HepG2 (cell line): ENCODE results near the gene FOXN3. TPM values are rescaled to one million over a fixed set of nuclear protein-coding genes. Genes with fewer than 3 reads are reported as not detected.

Source experiments
- ATAC-seq: fragments of 200-7000 bp; cut with Tn5 transposase; 3 replicates; pipeline ENCODE4 v1.9.1; 2020; ENCODE audit warnings: mild to moderate bottlenecking, moderate library complexity
- BruUV-seq: library from RNA; stranded (reverse); fragments of 400-500 nt; replicated peaks from 2 replicates; lab custom pipeline; 2021; lab: Mats Ljungman, UMichigan
- CTCF ChIA-PET: fragments of 300-600 bp; formaldehyde crosslinking; extraction: SDS; loops from one replicate; lab custom pipeline; 2021; ENCODE audit warnings: low total read pairs, inconsistent platforms, low intra/inter-chr PET ratio; lab: Yijun Ruan, JAX
- POLR2A ChIA-PET: fragments of 350-600 bp; sonication (Branson Sonifier 250); formaldehyde crosslinking; loops from one replicate; lab custom pipeline; 2020; ENCODE audit warnings: antibody characterized with exemption, inconsistent platforms; lab: Yijun Ruan, JAX
- DNase-seq: peaks from one replicate; pipeline ENCODE4 v3.0.0-alpha.2; 2015; ENCODE audit warnings: low spot score
- FAIRE-seq: peaks from 3 replicates; lab custom pipeline; 2011; peaks lifted over from hg19 to GRCh38; lab: Jason Lieb, UNC
- H2AFZ ChIP-seq: one replicate; pipeline ENCODE4 v1.6.1; 2011; ENCODE audit warnings: low read length, inconsistent platforms
- H3K27ac ChIP-seq: fragments of 300-600 bp; 3 replicates; pipeline ENCODE4 v1.8.0; 2011; ENCODE audit warnings: mixed run types, mild to moderate bottlenecking, mixed read lengths, low read length, inconsistent platforms; ENCODE audit not compliant: insufficient read depth; ENCODE audit errors: extremely low read length
- H3K27me3 ChIP-seq, 2 experiments: fragments of 200-600 bp in 1 of 2; 2 replicates in 1 of 2; 3 replicates in 1 of 2; pipeline versions ENCODE4 v1.6.0 to v1.8.0; 2011; ENCODE audit warnings: low read length in 2 of 2, mild to moderate bottlenecking in 2 of 2, moderate library complexity in 2 of 2, inconsistent platforms in 1 of 2; ENCODE audit not compliant: insufficient read depth in 2 of 2, control insufficient read depth in 1 of 2
- H3K36me3 ChIP-seq, 2 experiments: fragments of 200-600 bp in 1 of 2; replicated peaks in 1 of 2; 2 replicates in 1 of 2; 3 replicates in 1 of 2; pipeline versions ENCODE4 v1.5.1 to v1.8.0; 2011; ENCODE audit warnings: low read length in 2 of 2, inconsistent platforms in 1 of 2; ENCODE audit not compliant: insufficient read depth in 2 of 2, control insufficient read depth in 1 of 2
- H3K4me1 ChIP-seq: 2 replicates; pipeline ENCODE4 v1.5.1; 2012; ENCODE audit warnings: low read length, inconsistent platforms; ENCODE audit not compliant: insufficient read depth
- H3K4me2 ChIP-seq: 2 replicates; pipeline ENCODE4 v1.6.0; 2011; ENCODE audit warnings: low read depth, low read length, inconsistent platforms
- H3K4me3 ChIP-seq, 3 experiments: fragments of 200-600 bp in 1 of 3; sonication (generic), shearing (Covaris generic) in 1 of 3; replicated peaks in 1 of 3; 2 replicates each; pipeline ENCODE4 v1.5.1; 2011 to 2016; ENCODE audit warnings: low read length in 3 of 3, inconsistent platforms in 2 of 3, low read depth in 2 of 3, mild to moderate bottlenecking in 2 of 3, control low read depth in 1 of 3, mixed read lengths in 1 of 3; ENCODE audit not compliant: insufficient read depth in 1 of 3
- H3K79me2 ChIP-seq: one replicate; pipeline ENCODE4 v1.6.1; 2011; ENCODE audit warnings: low read length, inconsistent platforms; ENCODE audit not compliant: insufficient read depth
- H3K9ac ChIP-seq: 2 replicates; pipeline ENCODE4 v1.6.0; 2011; ENCODE audit warnings: mild to moderate bottlenecking, low read depth, low read length, inconsistent platforms; ENCODE audit not compliant: insufficient read depth
- H3K9me3 ChIP-seq: 2 replicates; pipeline ENCODE4 v1.5.1; 2012; ENCODE audit warnings: mild to moderate bottlenecking, low read length
- H4K20me1 ChIP-seq: 2 replicates; pipeline ENCODE4 v1.6.0; 2011; ENCODE audit warnings: inconsistent platforms, mild to moderate bottlenecking, low read length, moderate library complexity; ENCODE audit not compliant: insufficient read depth
- KAT8 ChIP-seq: IDR thresholded peaks from 2 replicates; pipeline ENCODE4 v1.6.1; 2016; ENCODE audit warnings: missing genetic modification reagents, missing compliant biosample characterization
- MED1 ChIP-seq: sonication (generic); formaldehyde crosslinking; IDR thresholded peaks from 2 replicates; pipeline ENCODE4 v1.4.0; 2020; ENCODE audit warnings: missing genetic modification reagents
- ZNF263 ChIP-seq: sonication (generic); formaldehyde crosslinking; IDR thresholded peaks from 2 replicates; pipeline ENCODE4 v1.4.0; 2020; ENCODE audit warnings: missing genetic modification reagents
- ZNF777 ChIP-seq: sonication (generic); formaldehyde crosslinking; IDR thresholded peaks from 2 replicates; pipeline ENCODE4 v1.4.0; 2020; ENCODE audit warnings: missing genetic modification reagents
- ZNF879 ChIP-seq: sonication (generic); formaldehyde crosslinking; IDR thresholded peaks from 2 replicates; pipeline ENCODE4 v1.8.1; 2023; ENCODE audit warnings: missing genetic modification reagents
- WGBS: methylation state at CpG from one replicate; pipeline ENCODE4 v1.1.6; 2017; ENCODE audit warnings: low lambda C conversion rate; 5-methylcytosine and 5-hydroxymethylcytosine counted together
- in situ Hi-C: cut with HindIII; loops from 2 replicates; pipeline ENCODE4 v1.10.0; 2017; ENCODE audit warnings: low pct_unique_long_range_greater_than_20kb; ENCODE audit not compliant: extremely low pct_ligation_motif_present
- intact Hi-C: fragments of 100-400 bp; cut with micrococcal nuclease; formaldehyde crosslinking; loops from one replicate; pipeline ENCODE4 v1.10.0; 2022; ENCODE audit not compliant: unreplicated experiment
- polyA plus RNA-seq, 8 experiments: library from polyadenylated mRNA; depleted of rRNA in 3 of 8; stranded (reverse) in 7 of 8; unstranded in 1 of 8; fragments of >200 nt; fragmentation: Illumina TruSeq in 4 of 8; extraction: Trizol in 4 of 8; gene quantifications; 2 replicates each; pipeline versions ENCODE4 v1.2.1 to v1.2.3, GENCODE V29; 2011 to 2016; ENCODE audit warnings: low read depth in 4 of 8, missing spikeins in 1 of 8, mixed read lengths in 1 of 8; ENCODE audit not compliant: insufficient read depth in 1 of 8
- total RNA-seq, 5 experiments: library from RNA; depleted of rRNA; stranded (reverse); fragments of >200 nt; fragmentation: Illumina TruSeq; extraction: Trizol; gene quantifications; 2 replicates each; pipeline ENCODE4 v1.2.3, GENCODE V29; 2016; ENCODE audit warnings: low read depth in 1 of 5
- TF ChIP-seq, protein P1 (sequence below): sonication (generic); formaldehyde crosslinking; IDR thresholded peaks from 2 replicates; pipeline ENCODE4 v1.4.0; 2020; ENCODE audit warnings: missing genetic modification reagents, borderline replicate concordance

The FOXN3 gene
- total and polyA plus RNA-seq, 2 of the 13 experiments (the other 11 are each of a cell fraction or from before 2014, with no cell fraction given), result 32.4 to 70.2 TPM

DNA sequence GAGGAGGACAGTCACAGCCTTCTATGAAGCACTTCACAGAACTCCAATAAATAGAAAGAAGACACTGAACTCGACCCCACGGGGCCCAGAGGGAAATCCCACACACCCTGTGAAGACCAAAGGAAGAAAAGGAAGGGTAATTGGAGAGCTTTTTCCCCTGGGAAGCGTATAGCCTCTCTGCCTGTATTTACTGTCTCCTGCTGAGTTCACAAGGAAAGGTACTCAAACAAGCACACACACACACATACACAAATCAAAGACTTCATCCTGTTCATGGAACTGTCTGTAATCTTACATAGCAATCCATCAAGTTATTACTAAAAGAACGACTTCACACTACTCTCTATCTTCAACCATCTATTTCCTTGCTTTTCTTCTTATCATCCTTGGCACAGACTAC is 15.3 kb downstream of the FOXN3 start:
- WGBS, result 86% methylated on average over 4 of the region's 4 CpGs
- Histone ChIP-seq H3K36me3 (peaks cover 17 to 65% of the 10 kb centered on the region in 2 experiments), H3K4me2 (no peak overlapping the region), H3K27me3 (no peaks in the 10 kb centered on the region), H3K9me3 (no peaks in the 10 kb centered on the region), H2AFZ (no peak overlapping the region), H3K4me1 (peaks cover 28% of the 10 kb centered on the region), H3K9ac (no peak overlapping the region), H4K20me1 (peaks cover 41% of the 10 kb centered on the region), H3K79me2 (peaks cover 95% of the 10 kb centered on the region), H3K4me3 (no peak overlapping the region), H3K27ac (no peak overlapping the region)
- intact Hi-C loops, result no loop called here
- TF ChIP-seq, protein P1, sequence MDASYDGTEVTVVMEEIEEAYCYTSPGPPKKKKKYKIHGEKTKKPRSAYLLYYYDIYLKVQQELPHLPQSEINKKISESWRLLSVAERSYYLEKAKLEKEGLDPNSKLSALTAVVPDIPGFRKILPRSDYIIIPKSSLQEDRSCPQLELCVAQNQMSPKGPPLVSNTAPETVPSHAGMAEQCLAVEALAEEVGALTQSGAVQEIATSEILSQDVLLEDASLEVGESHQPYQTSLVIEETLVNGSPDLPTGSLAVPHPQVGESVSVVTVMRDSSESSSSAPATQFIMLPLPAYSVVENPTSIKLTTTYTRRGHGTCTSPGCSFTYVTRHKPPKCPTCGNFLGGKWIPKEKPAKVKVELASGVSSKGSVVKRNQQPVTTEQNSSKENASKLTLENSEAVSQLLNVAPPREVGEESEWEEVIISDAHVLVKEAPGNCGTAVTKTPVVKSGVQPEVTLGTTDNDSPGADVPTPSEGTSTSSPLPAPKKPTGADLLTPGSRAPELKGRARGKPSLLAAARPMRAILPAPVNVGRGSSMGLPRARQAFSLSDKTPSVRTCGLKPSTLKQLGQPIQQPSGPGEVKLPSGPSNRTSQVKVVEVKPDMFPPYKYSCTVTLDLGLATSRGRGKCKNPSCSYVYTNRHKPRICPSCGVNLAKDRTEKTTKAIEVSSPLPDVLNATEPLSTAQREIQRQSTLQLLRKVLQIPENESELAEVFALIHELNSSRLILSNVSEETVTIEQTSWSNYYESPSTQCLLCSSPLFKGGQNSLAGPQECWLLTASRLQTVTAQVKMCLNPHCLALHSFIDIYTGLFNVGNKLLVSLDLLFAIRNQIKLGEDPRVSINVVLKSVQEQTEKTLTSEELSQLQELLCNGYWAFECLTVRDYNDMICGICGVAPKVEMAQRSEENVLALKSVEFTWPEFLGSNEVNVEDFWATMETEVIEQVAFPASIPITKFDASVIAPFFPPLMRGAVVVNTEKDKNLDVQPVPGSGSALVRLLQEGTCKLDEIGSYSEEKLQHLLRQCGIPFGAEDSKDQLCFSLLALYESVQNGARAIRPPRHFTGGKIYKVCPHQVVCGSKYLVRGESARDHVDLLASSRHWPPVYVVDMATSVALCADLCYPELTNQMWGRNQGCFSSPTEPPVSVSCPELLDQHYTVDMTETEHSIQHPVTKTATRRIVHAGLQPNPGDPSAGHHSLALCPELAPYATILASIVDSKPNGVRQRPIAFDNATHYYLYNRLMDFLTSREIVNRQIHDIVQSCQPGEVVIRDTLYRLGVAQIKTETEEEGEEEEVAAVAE, result no peak
- no peak for TF ChIP-seq ZNF263 (CRISPR knock-in tag)
- TF ChIP-seq ZNF777 (CRISPR knock-in tag), result no peak
- TF ChIP-seq ZNF879, result no peak
- TF ChIP-seq KAT8 (CRISPR knock-in tag), result no peak
- TF ChIP-seq MED1, result no peak
- DNase-seq (no peak), FAIRE-seq (no peak), ATAC-seq (no peak)
- TSS peak; percentile 13 for BruUV-seq
- ChIA-PET CTCF (no interaction called here), POLR2A (no interaction called here)
- in situ Hi-C loops, result loop anchor here (25.0 kb wide), 1 partner anchor 511 kb away; no protein-coding TSS in a partner anchor
